GM19372 (cell line): Measurements from ENCODE around the gene TIMM23.
"Not testable (repeated sequence)": the region's sequence is repeated elsewhere in the genome, so short reads cannot be mapped to it uniquely, and the experiment has no call there.

ENCODE experiments used
- ATAC-seq: cut with Tn5 transposase; IDR thresholded peaks from one replicate; pipeline ENCODE4 v1.9.1; 2021; ENCODE audit warnings: mild to moderate bottlenecking, low read depth, moderate library complexity; ENCODE audit not compliant: unreplicated experiment

The TIMM23 gene

GRCh38 chr10:45985590-45985989 lies 13.3 kb downstream of the TIMM23 start:
- not testable (repeated sequence) for ATAC-seq

GRCh38 chr10:45997557-45997956 lies 25.3 kb downstream of the TIMM23 start:
- ATAC-seq = no peak

- ATAC-seq = no peak
Observed at GRCh38 chr10:45997994-45998763, 25.9 kb downstream of the TIMM23 start.

GRCh38 chr10:45999955-46000354 lies 27.7 kb downstream of the TIMM23 start:
- ATAC-seq = not testable (repeated sequence)

GRCh38 chr10:46000538-46000937 lies 28.2 kb downstream of the TIMM23 start:
- ATAC-seq = no peak

- ATAC-seq = no peak
Observed at GRCh38 chr10:46001187-46001756, 29.0 kb downstream of the TIMM23 start.

- not testable (repeated sequence) for ATAC-seq
Observed at GRCh38 chr10:46002189-46002687, 29.9 kb downstream of the TIMM23 start.

- ATAC-seq = no peak
Observed at GRCh38 chr10:46002916-46003693, 30.8 kb downstream of the TIMM23 start.

- no peak for ATAC-seq
Observed at GRCh38 chr10:46004963-46005362, 32.7 kb downstream of the TIMM23 start.

GRCh38 chr10:46005383-46005782 lies 33.1 kb downstream of the TIMM23 start:
- no peak for ATAC-seq

GRCh38 chr10:46006219-46006618 lies 33.9 kb downstream of the TIMM23 start:
- ATAC-seq = no peak

- no peak for ATAC-seq
Observed at GRCh38 chr10:46012746-46013145, 40.5 kb downstream of the TIMM23 start.

- no peak for ATAC-seq
Observed at GRCh38 chr10:46014206-46014605, 41.9 kb downstream of the TIMM23 start.

GRCh38 chr10:46014683-46015405 lies 42.6 kb downstream of the TIMM23 start:
- ATAC-seq = no peak

GRCh38 chr10:46016190-46016589 lies 43.9 kb downstream of the TIMM23 start:
- ATAC-seq = no peak

- ATAC-seq = no peak
Observed at GRCh38 chr10:46016811-46017210, 44.5 kb downstream of the TIMM23 start.

- ATAC-seq = no peak
Observed at GRCh38 chr10:46017733-46018132, 45.4 kb downstream of the TIMM23 start.

- ATAC-seq = no peak
Observed at GRCh38 chr10:46018453-46019176, 46.3 kb downstream of the TIMM23 start.

- no peak for ATAC-seq
Observed at GRCh38 chr10:46019177-46019528, 46.9 kb downstream of the TIMM23 start.
